Neural cell (in vitro differentiated cells): ENCODE data around the gene ZNF362.

Experiments used
- EP300 ChIP-seq: fragments of 450-650 bp; conservative IDR thresholded peaks from 2 replicates; pipeline ENCODE4 v1.6.1; 2014; ENCODE audit warnings: antibody characterized with exemption, mild to moderate bottlenecking, moderate library complexity; ENCODE audit not compliant: poor library complexity, severe bottlenecking
- EZH2 ChIP-seq: fragments of 200-600, 300-800 bp; shearing (Covaris generic), sonication (generic); IDR thresholded peaks from 2 replicates; pipeline ENCODE4 v1.6.1; 2014; ENCODE audit warnings: antibody characterized with exemption, low read length, borderline replicate concordance, mild to moderate bottlenecking; ENCODE audit not compliant: insufficient read depth, poor library complexity, severe bottlenecking
- POLR2AphosphoS5 ChIP-seq: IDR thresholded peaks from 2 replicates; pipeline ENCODE4 v1.6.1; 2012
- RAD21 ChIP-seq: fragments of 450-650 bp; conservative IDR thresholded peaks from 2 replicates; pipeline ENCODE4 v1.6.1; 2014; ENCODE audit warnings: antibody characterized with exemption, mild to moderate bottlenecking, moderate library complexity
- TF ChIP-seq, protein P1 (sequence below): fragments of 450-650 bp; IDR thresholded peaks from 2 replicates; pipeline ENCODE4 v1.5.1; 2014; ENCODE audit warnings: antibody characterized with exemption, mild to moderate bottlenecking, moderate library complexity; ENCODE audit not compliant: poor library complexity, severe bottlenecking
- TF ChIP-seq, protein P2 (sequence below): IDR thresholded peaks from 2 replicates; pipeline ENCODE4 v1.6.1; 2012; ENCODE audit warnings: borderline replicate concordance

DNA sequence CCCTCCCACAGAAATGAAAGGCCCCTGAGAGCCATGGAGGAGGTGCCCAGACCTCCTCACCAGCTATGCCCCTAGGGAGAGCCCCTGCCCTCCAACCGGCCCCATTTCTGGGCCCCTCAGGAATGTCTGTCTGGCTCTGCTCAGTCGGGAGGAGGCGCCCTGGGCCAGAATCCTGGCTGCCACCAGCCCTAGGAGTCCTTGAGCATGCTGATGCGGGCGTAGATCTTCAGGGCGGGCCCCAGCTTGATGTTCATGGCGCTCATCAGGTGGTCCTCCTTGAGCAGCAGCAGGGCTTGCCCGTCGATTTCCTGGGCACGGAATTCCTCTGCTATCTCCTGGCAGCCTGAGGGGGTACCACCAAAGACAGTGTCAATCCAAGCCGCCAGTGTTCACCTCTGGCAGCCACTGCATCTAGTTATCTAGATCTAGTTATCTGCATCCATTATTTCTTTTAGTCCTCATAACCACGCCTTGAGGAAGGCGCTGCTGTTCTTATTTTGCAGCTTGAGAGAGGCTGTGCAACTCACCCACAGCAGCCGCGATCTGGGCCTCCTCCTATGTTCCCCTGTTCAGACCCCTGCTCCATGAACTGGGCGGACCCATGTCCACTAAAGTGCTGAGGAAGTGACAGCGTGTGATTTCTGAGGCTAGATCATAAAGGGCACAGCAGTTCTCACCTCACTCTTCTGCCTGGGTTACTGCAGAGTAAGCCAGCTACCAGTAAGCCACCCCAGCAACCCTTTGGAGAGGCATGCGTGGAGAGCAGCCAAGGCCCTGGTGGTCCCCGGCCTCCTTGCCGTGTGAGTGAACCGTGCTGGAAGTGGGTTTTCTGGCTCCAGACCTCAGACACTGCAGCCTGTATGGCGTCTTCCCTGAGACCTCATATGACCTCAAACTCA, 68.6 kb downstream of the ZNF362 start:
- TF ChIP-seq, protein P1, sequence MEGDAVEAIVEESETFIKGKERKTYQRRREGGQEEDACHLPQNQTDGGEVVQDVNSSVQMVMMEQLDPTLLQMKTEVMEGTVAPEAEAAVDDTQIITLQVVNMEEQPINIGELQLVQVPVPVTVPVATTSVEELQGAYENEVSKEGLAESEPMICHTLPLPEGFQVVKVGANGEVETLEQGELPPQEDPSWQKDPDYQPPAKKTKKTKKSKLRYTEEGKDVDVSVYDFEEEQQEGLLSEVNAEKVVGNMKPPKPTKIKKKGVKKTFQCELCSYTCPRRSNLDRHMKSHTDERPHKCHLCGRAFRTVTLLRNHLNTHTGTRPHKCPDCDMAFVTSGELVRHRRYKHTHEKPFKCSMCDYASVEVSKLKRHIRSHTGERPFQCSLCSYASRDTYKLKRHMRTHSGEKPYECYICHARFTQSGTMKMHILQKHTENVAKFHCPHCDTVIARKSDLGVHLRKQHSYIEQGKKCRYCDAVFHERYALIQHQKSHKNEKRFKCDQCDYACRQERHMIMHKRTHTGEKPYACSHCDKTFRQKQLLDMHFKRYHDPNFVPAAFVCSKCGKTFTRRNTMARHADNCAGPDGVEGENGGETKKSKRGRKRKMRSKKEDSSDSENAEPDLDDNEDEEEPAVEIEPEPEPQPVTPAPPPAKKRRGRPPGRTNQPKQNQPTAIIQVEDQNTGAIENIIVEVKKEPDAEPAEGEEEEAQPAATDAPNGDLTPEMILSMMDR = no peak
- TF ChIP-seq EP300 (no peak), POLR2AphosphoS5 (no peak), EZH2 (no peak), RAD21 (no peak)
- TF ChIP-seq, protein P2, sequence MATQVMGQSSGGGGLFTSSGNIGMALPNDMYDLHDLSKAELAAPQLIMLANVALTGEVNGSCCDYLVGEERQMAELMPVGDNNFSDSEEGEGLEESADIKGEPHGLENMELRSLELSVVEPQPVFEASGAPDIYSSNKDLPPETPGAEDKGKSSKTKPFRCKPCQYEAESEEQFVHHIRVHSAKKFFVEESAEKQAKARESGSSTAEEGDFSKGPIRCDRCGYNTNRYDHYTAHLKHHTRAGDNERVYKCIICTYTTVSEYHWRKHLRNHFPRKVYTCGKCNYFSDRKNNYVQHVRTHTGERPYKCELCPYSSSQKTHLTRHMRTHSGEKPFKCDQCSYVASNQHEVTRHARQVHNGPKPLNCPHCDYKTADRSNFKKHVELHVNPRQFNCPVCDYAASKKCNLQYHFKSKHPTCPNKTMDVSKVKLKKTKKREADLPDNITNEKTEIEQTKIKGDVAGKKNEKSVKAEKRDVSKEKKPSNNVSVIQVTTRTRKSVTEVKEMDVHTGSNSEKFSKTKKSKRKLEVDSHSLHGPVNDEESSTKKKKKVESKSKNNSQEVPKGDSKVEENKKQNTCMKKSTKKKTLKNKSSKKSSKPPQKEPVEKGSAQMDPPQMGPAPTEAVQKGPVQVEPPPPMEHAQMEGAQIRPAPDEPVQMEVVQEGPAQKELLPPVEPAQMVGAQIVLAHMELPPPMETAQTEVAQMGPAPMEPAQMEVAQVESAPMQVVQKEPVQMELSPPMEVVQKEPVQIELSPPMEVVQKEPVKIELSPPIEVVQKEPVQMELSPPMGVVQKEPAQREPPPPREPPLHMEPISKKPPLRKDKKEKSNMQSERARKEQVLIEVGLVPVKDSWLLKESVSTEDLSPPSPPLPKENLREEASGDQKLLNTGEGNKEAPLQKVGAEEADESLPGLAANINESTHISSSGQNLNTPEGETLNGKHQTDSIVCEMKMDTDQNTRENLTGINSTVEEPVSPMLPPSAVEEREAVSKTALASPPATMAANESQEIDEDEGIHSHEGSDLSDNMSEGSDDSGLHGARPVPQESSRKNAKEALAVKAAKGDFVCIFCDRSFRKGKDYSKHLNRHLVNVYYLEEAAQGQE = no peak
